ENCODE data around the gene CNPY2. TPM values are rescaled to one million over a fixed set of nuclear protein-coding genes. Genes with fewer than 3 reads are reported as not detected.
"Not testable (repeated sequence)": the region's sequence is repeated elsewhere in the genome, so short reads cannot be mapped to it uniquely, and the experiment has no call there.

The CNPY2 gene
- total RNA-seq, 1 experiment from 2014 or later, result 193 TPM

- peak overlapping the region; percentile 84 for H3K27ac Mint-ChIP-seq
- DNase-seq (ENCODE audit: low spot score) (no peak), ATAC-seq (no peak)
- H3K36me3 Mint-ChIP-seq, result peaks cover 47% of the 10 kb centered on the region
- H3K4me1 Mint-ChIP-seq, result peaks cover 9% of the 10 kb centered on the region
- H3K27me3 Mint-ChIP-seq (ENCODE audit: low read depth), result no peaks in the 10 kb centered on the region
- ChIA-PET POLR2A (no interaction called here), CTCF (interaction anchor here (0.9 to 1.6 kb wide), 9 partner anchors 12 to 178 kb away, joined by 3 to 8 read pairs (median 4); partner anchors contain the start of genes ANKRD52, COQ10A and RNF41)
- H3K4me3 Mint-ChIP-seq, result no peak overlapping the region
- H3K9me3 Mint-ChIP-seq, result no peaks in the 10 kb centered on the region
- TF ChIP-seq ZNF532 (CRISPR knock-in tag; IDR thresholded peaks at IDR 0.05; ENCODE audit: borderline replicate concordance), result no peak
- no peak for TF ChIP-seq CREM (CRISPR knock-in tag; IDR thresholded peaks at IDR 0.05)
- TF ChIP-seq JUN (CRISPR knock-in tag; IDR thresholded peaks at IDR 0.05), result no peak
- no peak for TF ChIP-seq SMAD3 (CRISPR knock-in tag; IDR thresholded peaks at IDR 0.05; ENCODE audit: borderline replicate concordance)
Observed at GRCh38 chr12:56286044-56286830, 29.6 kb downstream of the CNPY2 start.

- ATAC-seq; CTCF ChIA-PET; H3K27me3 Mint-ChIP-seq (ENCODE audit: low read depth); DNase-seq (ENCODE audit: low spot score); H3K27ac Mint-ChIP-seq; H3K4me3 Mint-ChIP-seq; H3K4me1 Mint-ChIP-seq; H3K9me3 Mint-ChIP-seq; POLR2A ChIA-PET: not testable (repeated sequence)
- peaks cover 44% of the 10 kb centered on the region for H3K36me3 Mint-ChIP-seq
Observed at GRCh38 chr12:56284263-56284662, 31.5 kb downstream of the CNPY2 start.

- POLR2A ChIA-PET, result no interaction called here
- Mint-ChIP-seq H3K4me1 (peaks cover 9% of the 10 kb centered on the region), H3K27ac (peak overlapping the region; percentile 73), H3K4me3 (no peak overlapping the region), H3K36me3 (peaks cover 53% of the 10 kb centered on the region), H3K9me3 (no peaks in the 10 kb centered on the region), H3K27me3 (ENCODE audit: low read depth) (no peaks in the 10 kb centered on the region)
- DNase-seq (ENCODE audit: low spot score) (no peak), ATAC-seq (no peak)
- TF ChIP-seq ZNF232 (CRISPR knock-in tag; IDR thresholded peaks at IDR 0.05) (no peak), SMAD4 (CRISPR knock-in tag; IDR thresholded peaks at IDR 0.05) (no peak), IRF1 (CRISPR knock-in tag; IDR thresholded peaks at IDR 0.05) (no peak), TCF7 (CRISPR knock-in tag; IDR thresholded peaks at IDR 0.05; ENCODE audit: low read depth) (no peak), ZNF281 (CRISPR knock-in tag; IDR thresholded peaks at IDR 0.05) (no peak)
- CTCF ChIA-PET, result no interaction called here
Observed at GRCh38 chr12:56282579-56282978, 33.2 kb downstream of the CNPY2 start.

- DNase-seq (ENCODE audit: low spot score) (no peak), ATAC-seq (no peak)
- TF ChIP-seq ELF4 (CRISPR knock-in tag; IDR thresholded peaks at IDR 0.05; ENCODE audit: low read depth), result no peak
- Mint-ChIP-seq H3K36me3 (peaks cover 54% of the 10 kb centered on the region), H3K27ac (peak overlapping the region; percentile 73), H3K4me1 (peaks cover 9% of the 10 kb centered on the region), H3K4me3 (no peak overlapping the region), H3K9me3 (no peaks in the 10 kb centered on the region), H3K27me3 (ENCODE audit: low read depth) (no peaks in the 10 kb centered on the region)
- CTCF ChIA-PET, result no interaction called here
- POLR2A ChIA-PET, result no interaction called here
Observed at GRCh38 chr12:56282030-56282429, 33.8 kb downstream of the CNPY2 start.

Measured in WTC11 (cell line).